ENCODE data around the gene HS2ST1.

GRCh38 chr1:87045761-87046304 lies 131.4 kb downstream of the HS2ST1 start:
- TF ChIP-seq POLR2A (IDR thresholded peaks at IDR 0.05; ENCODE audit: low read depth, low read length), result no peak
- TF ChIP-seq, protein P1, sequence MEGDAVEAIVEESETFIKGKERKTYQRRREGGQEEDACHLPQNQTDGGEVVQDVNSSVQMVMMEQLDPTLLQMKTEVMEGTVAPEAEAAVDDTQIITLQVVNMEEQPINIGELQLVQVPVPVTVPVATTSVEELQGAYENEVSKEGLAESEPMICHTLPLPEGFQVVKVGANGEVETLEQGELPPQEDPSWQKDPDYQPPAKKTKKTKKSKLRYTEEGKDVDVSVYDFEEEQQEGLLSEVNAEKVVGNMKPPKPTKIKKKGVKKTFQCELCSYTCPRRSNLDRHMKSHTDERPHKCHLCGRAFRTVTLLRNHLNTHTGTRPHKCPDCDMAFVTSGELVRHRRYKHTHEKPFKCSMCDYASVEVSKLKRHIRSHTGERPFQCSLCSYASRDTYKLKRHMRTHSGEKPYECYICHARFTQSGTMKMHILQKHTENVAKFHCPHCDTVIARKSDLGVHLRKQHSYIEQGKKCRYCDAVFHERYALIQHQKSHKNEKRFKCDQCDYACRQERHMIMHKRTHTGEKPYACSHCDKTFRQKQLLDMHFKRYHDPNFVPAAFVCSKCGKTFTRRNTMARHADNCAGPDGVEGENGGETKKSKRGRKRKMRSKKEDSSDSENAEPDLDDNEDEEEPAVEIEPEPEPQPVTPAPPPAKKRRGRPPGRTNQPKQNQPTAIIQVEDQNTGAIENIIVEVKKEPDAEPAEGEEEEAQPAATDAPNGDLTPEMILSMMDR (IDR thresholded peaks at IDR 0.05; ENCODE audit: extremely low read depth in 1 of 2, insufficient read depth in 1 of 2, low read depth in 1 of 2, low read length in 2 of 2), result no peak
- no peak for TF ChIP-seq MAX (IDR thresholded peaks at IDR 0.05; ENCODE audit: insufficient read depth, insufficient read length)
- no peak for TF ChIP-seq FOS (IDR thresholded peaks at IDR 0.05; ENCODE audit: borderline replicate concordance, insufficient read depth, low read length)
- TF ChIP-seq GATA2 (IDR thresholded peaks at IDR 0.05; ENCODE audit: insufficient read depth, insufficient read length, low read depth, low read length), result no peak
